Dendritic cell treated with granulocyte-macrophage colony-stimulating factor and Interleukin-4, amounts not matched to agents 40 ng/mL and 50 ng/mL, for 4 days (primary cell): Measurements from ENCODE around the gene TNNC1.

Source experiments
- H3K27ac Mint-ChIP-seq: one replicate; pipeline ENCODE4 v1.8.0; 2022; ENCODE audit warnings: mild to moderate bottlenecking, mixed read lengths
- H3K27me3 Mint-ChIP-seq: one replicate; pipeline ENCODE4 v1.8.0; 2022; ENCODE audit warnings: mild to moderate bottlenecking, mixed read lengths
- H3K36me3 Mint-ChIP-seq: one replicate; pipeline ENCODE4 v1.8.0; 2022; ENCODE audit warnings: low read depth, mixed read lengths
- H3K4me1 Mint-ChIP-seq: one replicate; pipeline ENCODE4 v1.8.0; 2022; ENCODE audit warnings: low read depth, mixed read lengths
- H3K4me3 Mint-ChIP-seq: one replicate; pipeline ENCODE4 v1.8.0; 2022; ENCODE audit warnings: mild to moderate bottlenecking, moderate library complexity, mixed read lengths
- H3K9me3 Mint-ChIP-seq: one replicate; pipeline ENCODE4 v1.8.0; 2022; ENCODE audit warnings: mixed read lengths
- intact Hi-C: fragments of 100-400 bp; cut with micrococcal nuclease; formaldehyde crosslinking; loops from one replicate; pipeline ENCODE4 v1.15.0; 2022

TNNC1 gene

DNA sequence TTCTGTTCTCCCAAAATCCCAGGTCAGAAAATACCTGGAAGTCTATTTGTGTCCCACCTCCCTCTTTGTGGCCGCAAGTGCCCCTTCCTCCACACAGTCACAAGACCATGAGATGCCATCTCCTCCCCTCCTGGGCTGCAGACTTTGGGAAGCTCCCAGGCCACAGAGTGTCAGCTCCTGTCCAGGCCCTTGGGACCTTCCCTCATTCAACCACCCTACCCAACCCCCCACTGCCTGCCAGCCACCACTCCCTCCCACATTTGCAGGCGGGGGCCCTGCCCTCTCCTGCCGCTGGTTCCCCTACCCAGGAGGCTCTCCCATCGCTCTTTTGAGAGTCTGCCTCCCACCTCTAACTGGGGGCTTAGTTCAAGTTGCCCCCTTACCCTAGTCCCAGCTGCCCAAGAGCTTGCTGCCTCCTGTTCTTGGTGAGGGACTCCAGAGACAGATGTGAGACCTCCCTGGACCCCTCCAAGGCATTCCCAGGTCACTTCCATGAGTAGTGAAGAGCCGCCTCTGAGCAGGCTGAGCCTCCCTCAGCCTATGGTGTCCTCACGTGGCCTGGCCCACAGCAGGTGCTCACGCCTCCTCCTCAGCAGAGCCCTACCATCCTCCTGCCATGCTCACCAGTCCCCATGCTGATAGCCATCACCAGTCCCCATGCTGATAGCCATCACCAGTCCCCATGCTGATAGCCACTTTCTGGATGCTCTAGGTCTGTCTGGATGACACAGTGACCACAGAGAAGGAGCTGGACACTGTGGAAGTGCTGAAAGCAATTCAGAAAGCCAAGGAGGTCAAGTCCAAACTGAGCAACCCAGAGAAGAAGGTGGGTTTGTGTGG, 25.4 kb upstream of the TNNC1 start:
- H3K36me3 Mint-ChIP-seq = peaks cover 90% of the 10 kb centered on the region
- intact Hi-C loops = no loop called here
- peak overlapping the region; percentile 85 for H3K27ac Mint-ChIP-seq
- H3K4me3 Mint-ChIP-seq = peak overlapping the region; percentile 63
- peaks cover 80% of the 10 kb centered on the region for H3K4me1 Mint-ChIP-seq
- H3K9me3 Mint-ChIP-seq = no peaks in the 10 kb centered on the region
- no peaks in the 10 kb centered on the region for H3K27me3 Mint-ChIP-seq

DNA sequence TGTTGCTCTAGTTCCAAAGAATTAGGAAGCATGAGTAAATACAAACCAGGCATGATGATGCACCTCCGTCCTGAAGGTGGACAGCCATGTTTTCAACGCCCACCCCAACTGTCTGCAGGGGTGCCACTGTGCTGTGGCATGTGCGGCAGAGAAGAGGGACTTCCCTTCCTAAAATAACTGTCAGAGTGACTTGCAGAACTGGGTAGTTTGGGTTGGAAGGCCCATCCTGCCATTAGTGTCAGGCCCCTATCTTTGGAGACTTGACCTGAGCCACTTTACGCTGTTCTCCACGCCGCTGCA, 23.9 kb upstream of the TNNC1 start:
- Mint-ChIP-seq H3K36me3 (peaks cover 90% of the 10 kb centered on the region), H3K4me1 (peaks cover 86% of the 10 kb centered on the region), H3K27ac (peak overlapping the region; percentile 85), H3K9me3 (no peaks in the 10 kb centered on the region), H3K4me3 (peak overlapping the region; percentile 34), H3K27me3 (no peaks in the 10 kb centered on the region)
- intact Hi-C loops = no loop called here

DNA sequence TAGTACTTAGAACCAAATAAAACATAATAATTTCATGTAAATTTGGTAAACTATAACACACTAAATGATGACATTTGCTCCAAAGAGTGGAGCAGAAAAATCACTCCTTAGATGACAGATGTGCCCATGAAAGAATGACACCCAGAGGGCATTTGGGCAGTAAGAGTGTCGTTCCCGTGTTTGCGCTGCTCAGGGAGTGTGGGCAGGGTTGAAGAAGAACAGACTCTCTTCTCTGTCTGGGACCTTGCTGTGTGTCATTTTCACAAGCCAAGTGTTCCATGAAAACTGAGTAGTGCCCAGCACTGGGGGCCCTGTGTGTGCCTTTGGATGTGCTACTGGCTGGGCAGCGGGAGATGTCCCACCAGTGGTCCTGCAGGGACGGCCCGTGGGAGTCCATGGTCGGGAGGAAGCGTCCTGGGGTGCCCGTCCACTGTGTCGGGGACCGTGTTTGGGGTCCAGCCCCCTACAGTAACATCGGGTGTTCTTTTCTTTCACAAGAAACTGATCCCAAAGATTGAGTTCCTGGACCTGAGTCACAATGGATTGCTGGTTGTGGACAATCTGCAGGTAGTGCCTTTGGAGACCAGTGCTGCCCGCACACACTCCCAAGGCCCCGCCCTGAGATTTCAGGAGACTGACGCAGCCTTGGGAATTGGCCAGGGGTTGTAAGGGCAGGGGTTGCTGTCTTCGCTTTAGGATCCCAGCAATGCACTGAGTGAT, 23.4 kb upstream of the TNNC1 start:
- no peaks in the 10 kb centered on the region for H3K9me3 Mint-ChIP-seq
- H3K4me3 Mint-ChIP-seq = no peak overlapping the region
- intact Hi-C loops = no loop called here
- peaks cover 90% of the 10 kb centered on the region for H3K36me3 Mint-ChIP-seq
- no peaks in the 10 kb centered on the region for H3K27me3 Mint-ChIP-seq
- H3K27ac Mint-ChIP-seq = peak overlapping the region; percentile 85
- peaks cover 89% of the 10 kb centered on the region for H3K4me1 Mint-ChIP-seq

DNA sequence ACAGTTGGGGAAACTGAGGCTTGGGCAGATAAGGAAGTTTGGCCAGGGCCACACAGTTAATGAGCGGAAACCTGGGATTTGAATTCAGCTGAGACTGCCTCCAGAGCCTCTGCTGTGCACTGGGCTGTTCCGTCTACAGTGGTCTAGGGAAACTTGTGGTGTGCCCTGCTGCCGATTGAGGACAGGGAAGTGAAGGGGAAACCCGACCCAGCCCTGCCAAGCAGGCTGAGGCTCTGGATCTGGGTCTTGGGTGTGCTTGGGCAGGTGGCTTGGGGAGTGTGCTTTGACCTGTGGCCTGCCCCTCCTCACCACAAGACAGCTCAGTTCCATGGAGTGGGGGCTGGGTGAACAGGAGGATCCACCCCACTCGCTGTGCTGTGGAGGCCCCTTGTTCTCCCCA, 19.2 kb upstream of the TNNC1 start:
- peaks cover 79% of the 10 kb centered on the region for H3K4me1 Mint-ChIP-seq
- H3K27ac Mint-ChIP-seq = peak overlapping the region; percentile 85
- H3K4me3 Mint-ChIP-seq = no peak overlapping the region
- intact Hi-C loops = loop anchor here (2.0 kb wide), 1 partner anchor 26 kb away; no protein-coding TSS in a partner anchor
- no peaks in the 10 kb centered on the region for H3K27me3 Mint-ChIP-seq
- H3K9me3 Mint-ChIP-seq = no peaks in the 10 kb centered on the region
- H3K36me3 Mint-ChIP-seq = peaks cover 81% of the 10 kb centered on the region

DNA sequence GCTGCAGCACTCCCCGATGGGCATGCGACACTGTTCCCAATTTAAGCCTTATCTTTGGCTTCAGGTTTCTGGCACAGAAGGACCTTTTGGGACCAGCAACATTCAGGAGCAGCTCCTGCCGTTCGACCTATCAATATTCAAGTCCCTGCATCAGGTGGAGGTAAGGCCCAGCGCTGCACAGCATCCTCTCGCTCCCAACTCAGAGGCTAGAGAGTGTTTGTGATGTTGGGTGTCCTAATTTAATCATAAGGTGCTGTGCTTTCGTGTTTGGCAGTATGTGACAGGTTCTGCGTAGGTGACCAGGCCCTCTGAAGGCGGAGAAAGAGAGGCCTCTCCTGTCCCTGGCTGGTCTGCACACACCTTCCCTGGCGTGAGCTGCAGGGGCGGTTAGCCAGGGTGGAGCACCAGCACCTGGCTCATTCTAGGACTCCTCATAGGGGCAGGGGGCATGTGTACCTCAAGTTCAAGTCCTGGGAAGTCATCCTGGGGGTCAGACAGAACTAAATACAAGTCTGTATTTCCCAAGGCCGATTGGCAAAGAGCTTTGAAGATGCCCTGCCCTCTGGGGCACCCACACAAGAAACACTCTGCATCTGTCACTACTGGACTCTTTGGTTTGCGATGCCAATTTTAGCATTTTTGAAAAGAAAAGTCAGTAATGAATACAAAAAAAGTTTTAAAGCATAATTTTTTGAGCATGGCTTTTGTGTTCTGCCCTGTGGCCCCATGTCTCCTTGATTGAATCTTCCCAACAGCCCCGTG, 18.6 kb upstream of the TNNC1 start:
- intact Hi-C loops = loop anchor here (2.0 kb wide), 1 partner anchor 26 kb away; no protein-coding TSS in a partner anchor
- no peaks in the 10 kb centered on the region for H3K27me3 Mint-ChIP-seq
- H3K4me3 Mint-ChIP-seq = peak overlapping the region; percentile 26
- peaks cover 78% of the 10 kb centered on the region for H3K4me1 Mint-ChIP-seq
- no peaks in the 10 kb centered on the region for H3K9me3 Mint-ChIP-seq
- peaks cover 81% of the 10 kb centered on the region for H3K36me3 Mint-ChIP-seq
- H3K27ac Mint-ChIP-seq = peak overlapping the region; percentile 85

DNA sequence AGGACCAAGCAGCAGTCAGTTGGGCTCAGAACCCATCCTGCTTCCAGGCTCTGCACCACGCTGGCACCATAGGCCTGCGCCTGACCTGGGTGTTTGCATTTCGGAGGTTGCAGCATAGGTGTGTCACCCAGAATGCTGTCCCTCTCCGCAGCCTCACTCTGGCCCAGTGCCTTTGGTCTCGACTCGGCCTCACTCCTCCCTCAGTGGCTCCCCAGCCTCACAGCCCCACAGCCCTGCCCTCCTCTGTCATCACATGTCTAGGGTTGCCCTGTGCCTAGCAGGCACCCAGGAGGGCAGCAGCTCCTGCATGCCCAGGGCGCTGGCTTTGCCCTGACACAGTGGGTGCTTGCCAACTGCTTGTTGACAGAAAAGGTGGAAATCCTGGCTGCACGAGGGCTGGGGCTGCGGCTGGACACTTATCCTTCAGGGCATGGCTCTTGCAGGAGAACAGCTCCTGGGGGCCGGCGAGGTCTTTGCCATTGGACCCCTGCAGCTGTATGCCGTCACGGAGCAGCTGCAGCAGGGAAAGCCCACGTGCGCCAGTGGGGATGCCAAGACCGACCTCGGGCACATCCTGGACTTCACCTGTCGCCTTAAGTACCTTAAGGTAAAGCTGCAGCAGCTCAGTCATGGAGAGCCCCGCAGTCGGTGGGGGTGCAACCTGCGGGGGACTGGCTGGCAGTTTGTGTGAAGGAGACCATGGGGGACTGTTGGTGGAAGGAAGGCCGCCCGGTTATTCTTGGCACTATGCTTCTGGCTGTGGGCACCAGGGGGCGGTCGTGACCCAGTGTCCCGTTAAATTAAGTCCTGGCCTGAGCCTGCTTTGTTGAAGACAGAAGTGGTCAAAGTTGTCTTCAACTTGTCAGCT, 17.8 kb upstream of the TNNC1 start:
- Mint-ChIP-seq H3K9me3 (no peaks in the 10 kb centered on the region), H3K27ac (peak overlapping the region; percentile 85), H3K4me1 (peaks cover 69% of the 10 kb centered on the region), H3K4me3 (peak overlapping the region; percentile 26), H3K36me3 (peaks cover 77% of the 10 kb centered on the region), H3K27me3 (no peaks in the 10 kb centered on the region)
- intact Hi-C loops = loop anchor here (2.0 kb wide), 1 partner anchor 27 kb away; no protein-coding TSS in a partner anchor

DNA sequence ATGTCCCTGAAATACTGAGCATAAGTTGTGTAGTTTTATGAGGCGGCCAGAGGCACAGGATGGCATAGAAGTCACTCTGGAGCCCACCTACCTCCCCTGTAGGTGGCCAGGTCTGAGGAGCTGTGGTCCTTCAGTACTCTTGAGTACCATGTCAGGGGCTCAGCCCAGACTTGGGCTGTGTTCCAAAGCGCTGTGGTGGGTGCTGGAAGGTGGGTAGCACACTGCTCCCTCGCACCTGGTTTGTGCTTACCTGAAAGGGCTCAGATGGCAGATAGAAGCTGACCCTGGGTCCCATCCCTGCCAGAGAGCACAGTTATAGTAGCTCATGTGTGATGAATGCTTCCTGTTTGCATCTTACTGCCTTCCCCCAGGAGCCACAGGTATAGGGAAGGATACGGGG, 17.1 kb upstream of the TNNC1 start:
- no peak overlapping the region for H3K27ac Mint-ChIP-seq

DNA sequence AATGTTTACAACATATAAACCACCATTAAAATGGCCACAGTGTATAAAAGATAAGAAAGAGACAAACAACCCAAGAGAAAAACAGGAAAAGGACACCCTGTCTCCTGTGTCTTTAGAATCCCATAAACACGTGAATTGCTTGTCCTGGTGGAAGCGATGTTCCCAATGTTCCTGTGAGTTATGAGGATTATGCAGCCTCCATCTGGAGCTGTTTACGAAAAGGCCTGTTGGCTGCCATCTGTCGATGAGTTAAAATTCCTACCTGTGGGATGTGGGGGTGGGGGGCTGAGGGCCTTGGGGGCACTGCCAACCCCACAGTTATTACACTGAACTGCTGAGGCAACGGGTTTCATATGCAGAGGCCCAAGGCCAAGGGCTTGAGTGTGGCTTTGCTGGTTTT, 15.2 kb upstream of the TNNC1 start:
- Mint-ChIP-seq H3K36me3 (peaks cover 83% of the 10 kb centered on the region), H3K4me1 (peaks cover 49% of the 10 kb centered on the region), H3K27me3 (no peaks in the 10 kb centered on the region), H3K4me3 (no peak overlapping the region), H3K9me3 (no peaks in the 10 kb centered on the region), H3K27ac (peak overlapping the region; percentile 15)
- intact Hi-C loops = no loop called here

More for the DNA sequence above, 17.1 kb upstream of the TNNC1 start:
- peaks cover 84% of the 10 kb centered on the region for H3K36me3 Mint-ChIP-seq
- no peaks in the 10 kb centered on the region for H3K27me3 Mint-ChIP-seq
- H3K4me3 Mint-ChIP-seq = no peak overlapping the region
- intact Hi-C loops = no loop called here
- H3K4me1 Mint-ChIP-seq = peaks cover 63% of the 10 kb centered on the region
- H3K9me3 Mint-ChIP-seq = no peaks in the 10 kb centered on the region

DNA sequence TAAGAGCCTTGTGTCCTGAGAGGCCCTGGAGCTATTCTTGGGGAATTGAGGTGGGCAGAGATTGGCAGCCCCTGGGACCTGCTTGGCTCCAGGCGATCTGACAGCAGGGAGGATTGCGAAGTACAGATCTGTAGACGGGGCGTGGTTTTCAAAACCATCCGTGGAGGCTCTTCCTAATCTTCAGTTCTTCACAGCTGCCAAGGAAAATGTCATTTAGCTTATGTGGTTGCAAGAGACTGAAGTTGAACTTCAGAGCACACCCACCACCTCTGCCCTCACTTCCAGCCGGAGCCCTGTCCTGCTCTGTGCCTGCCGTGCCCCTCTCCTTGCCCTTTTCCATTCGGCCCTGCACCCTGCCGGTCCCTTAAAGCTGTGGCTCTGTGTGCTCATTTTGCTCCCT, 14.5 kb upstream of the TNNC1 start:
- no peak overlapping the region for H3K4me3 Mint-ChIP-seq
- H3K4me1 Mint-ChIP-seq = peaks cover 42% of the 10 kb centered on the region
- intact Hi-C loops = no loop called here

DNA sequence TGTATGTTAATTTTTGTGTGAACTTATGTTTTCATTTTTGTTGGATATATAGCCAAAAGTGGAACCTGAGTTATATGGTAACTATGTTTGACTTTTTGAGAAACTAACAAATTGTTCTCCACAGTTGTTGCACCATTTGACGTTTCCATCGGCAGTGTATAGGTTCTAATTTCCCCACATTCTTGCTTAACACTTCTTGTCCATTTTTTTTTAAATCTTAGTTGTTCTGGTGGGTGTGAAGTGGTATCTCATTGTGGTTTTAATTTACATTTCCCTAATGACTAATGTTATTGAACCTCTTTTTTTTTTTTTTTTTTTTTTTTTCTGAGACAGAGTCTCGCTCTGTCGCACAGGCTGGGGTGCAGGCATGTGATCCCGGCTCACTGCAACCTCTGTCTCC, 9.6 kb upstream of the TNNC1 start:
- Mint-ChIP-seq H3K27ac (no peak overlapping the region), H3K36me3 (peaks cover 80% of the 10 kb centered on the region), H3K4me1 (peaks cover 15% of the 10 kb centered on the region), H3K27me3 (no peaks in the 10 kb centered on the region), H3K4me3 (no peak overlapping the region), H3K9me3 (no peaks in the 10 kb centered on the region)
- intact Hi-C loops = no loop called here

More for the DNA sequence above, 14.5 kb upstream of the TNNC1 start:
- Mint-ChIP-seq H3K27me3 (no peaks in the 10 kb centered on the region), H3K27ac (peak overlapping the region; percentile 15), H3K9me3 (no peaks in the 10 kb centered on the region), H3K36me3 (peaks cover 76% of the 10 kb centered on the region)

DNA sequence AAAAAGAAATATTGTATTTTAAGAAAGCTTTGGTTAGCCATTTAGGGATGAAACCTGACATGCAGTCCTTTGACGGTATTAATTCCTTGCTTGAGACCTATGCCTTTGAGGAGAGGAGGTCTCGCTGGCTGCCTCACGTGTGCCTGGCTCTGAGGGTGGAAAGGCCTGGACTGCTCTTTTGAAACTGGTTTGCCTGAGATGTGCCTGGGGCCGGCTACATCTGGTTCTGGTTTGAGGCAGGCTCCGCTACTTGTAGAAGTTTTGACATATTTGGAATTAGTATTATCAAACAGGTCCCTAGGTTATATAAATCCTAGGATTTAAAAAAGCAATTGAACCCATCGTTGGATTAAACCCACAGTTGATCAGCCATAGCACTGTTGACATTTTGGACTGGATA, 8.0 kb upstream of the TNNC1 start:
- Mint-ChIP-seq H3K36me3 (peaks cover 79% of the 10 kb centered on the region), H3K27ac (no peak overlapping the region), H3K9me3 (no peaks in the 10 kb centered on the region), H3K27me3 (no peaks in the 10 kb centered on the region), H3K4me3 (no peak overlapping the region), H3K4me1 (peaks cover 15% of the 10 kb centered on the region)
- intact Hi-C loops = no loop called here

DNA sequence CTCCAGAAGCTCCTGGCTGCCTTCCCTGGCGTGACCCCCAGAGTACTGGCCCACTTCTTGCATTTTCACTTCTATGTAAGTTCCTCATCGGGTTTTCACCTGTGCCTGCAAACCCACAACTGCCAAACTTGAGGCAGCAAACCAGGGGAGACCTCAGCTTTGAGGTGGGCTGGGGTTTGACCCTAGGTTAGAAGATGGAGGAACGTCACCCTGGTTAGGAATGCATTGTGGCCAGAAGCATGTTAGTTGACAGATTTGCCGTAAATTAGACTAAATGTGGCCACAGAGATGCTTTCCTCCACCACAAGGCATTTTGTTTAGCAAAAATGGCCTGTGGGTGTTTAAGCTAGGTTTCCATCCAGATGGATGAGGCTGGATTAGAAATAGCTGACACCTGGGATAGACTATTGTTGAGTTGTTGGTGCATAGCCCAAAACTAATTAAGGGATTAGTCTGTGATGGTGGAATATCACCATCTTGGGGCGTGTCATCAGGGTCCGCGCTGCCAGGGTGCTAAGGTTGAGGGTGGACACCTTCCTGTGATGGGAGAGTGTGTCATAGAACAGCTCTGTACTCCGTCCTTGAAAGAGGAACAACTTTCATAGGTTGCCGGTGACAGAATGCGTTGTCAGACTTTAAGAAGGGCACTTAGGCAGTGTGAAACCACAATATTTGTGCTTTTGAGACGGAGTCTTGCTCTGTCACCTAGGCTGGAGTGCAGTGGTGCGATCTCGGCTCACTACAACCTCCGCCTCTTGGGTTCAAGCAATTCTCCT, 5.1 kb upstream of the TNNC1 start:
- peaks cover 68% of the 10 kb centered on the region for H3K36me3 Mint-ChIP-seq
- intact Hi-C loops = loop anchor here (5.0 kb wide), 1 partner anchor 78 kb away; the partner anchor contains the start of gene UQCC5
- peaks cover 2% of the 10 kb centered on the region for H3K27me3 Mint-ChIP-seq
- H3K4me3 Mint-ChIP-seq = no peak overlapping the region
- H3K9me3 Mint-ChIP-seq = no peaks in the 10 kb centered on the region
- peaks cover 39% of the 10 kb centered on the region for H3K4me1 Mint-ChIP-seq
- H3K27ac Mint-ChIP-seq = no peak overlapping the region
